OCI-LY3 (cell line): ENCODE results near the gene ADAMTS2.

Source experiments
- EZH2phosphoT487 ChIP-seq: fragments of 200-600 bp; shearing (Covaris generic); IDR thresholded peaks from 2 replicates; pipeline ENCODE4 v1.6.1; 2018; ENCODE audit warnings: antibody characterized with exemption, mixed run types, low read depth
- TF ChIP-seq, protein P1 (sequence below): fragments of 200-600, 300-600 bp; sonication (generic); IDR thresholded peaks from 2 replicates; pipeline ENCODE4 v1.5.1; 2014; ENCODE audit warnings: antibody characterized with exemption, low read length, low read depth

DNA sequence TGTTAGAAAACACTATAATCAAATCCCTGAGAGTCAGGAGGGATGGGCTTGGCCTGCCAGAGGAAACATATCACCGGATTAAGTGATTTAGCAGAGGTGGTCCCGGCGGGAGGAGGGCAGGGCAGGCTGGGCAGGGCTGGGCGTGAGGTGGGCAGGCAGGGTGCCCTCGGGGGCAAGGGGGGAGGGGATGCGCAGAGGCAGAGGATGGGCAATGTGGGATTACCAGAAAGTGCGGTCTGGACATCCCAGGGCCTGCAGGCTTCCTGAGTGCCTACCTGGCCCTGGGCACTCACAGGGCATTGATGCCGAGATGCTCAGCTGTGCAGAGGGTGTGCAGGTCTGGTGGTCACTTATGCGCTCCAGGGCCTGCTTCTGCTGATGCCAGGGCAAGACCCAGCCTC lies 115.2 kb downstream of the ADAMTS2 start:
- TF ChIP-seq, protein P1, sequence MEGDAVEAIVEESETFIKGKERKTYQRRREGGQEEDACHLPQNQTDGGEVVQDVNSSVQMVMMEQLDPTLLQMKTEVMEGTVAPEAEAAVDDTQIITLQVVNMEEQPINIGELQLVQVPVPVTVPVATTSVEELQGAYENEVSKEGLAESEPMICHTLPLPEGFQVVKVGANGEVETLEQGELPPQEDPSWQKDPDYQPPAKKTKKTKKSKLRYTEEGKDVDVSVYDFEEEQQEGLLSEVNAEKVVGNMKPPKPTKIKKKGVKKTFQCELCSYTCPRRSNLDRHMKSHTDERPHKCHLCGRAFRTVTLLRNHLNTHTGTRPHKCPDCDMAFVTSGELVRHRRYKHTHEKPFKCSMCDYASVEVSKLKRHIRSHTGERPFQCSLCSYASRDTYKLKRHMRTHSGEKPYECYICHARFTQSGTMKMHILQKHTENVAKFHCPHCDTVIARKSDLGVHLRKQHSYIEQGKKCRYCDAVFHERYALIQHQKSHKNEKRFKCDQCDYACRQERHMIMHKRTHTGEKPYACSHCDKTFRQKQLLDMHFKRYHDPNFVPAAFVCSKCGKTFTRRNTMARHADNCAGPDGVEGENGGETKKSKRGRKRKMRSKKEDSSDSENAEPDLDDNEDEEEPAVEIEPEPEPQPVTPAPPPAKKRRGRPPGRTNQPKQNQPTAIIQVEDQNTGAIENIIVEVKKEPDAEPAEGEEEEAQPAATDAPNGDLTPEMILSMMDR, result no peak
- TF ChIP-seq EZH2phosphoT487, result no peak
